Prostate gland (tissue), 2 donors: ENCODE measurements around the gene C6orf141. TPM values are rescaled to one million over a fixed set of nuclear protein-coding genes. Genes with fewer than 3 reads are reported as not detected.

Source experiments
- DNase-seq: peaks from one replicate; pipeline ENCODE4 v3.0.0-alpha.2; 2019; ENCODE audit warnings: low spot score
- H3K27ac ChIP-seq, 2 donors: fragments of 200-600 bp; sonication (generic); 2 replicates each; pipeline ENCODE4 v1.5.1; 2017 to 2019
- H3K27me3 ChIP-seq: fragments of 200-600 bp; sonication (generic); replicated peaks from 2 replicates; pipeline ENCODE4 v1.5.1; 2019; ENCODE audit not compliant: insufficient read depth
- H3K36me3 ChIP-seq, 2 donors: fragments of 200-600 bp; sonication (generic); 1 replicate in 1 of 2; 2 replicates in 1 of 2; pipeline versions ENCODE4 v1.5.1 to v1.8.1; 2017 to 2019
- H3K4me1 ChIP-seq: fragments of 200-600 bp; sonication (generic); replicated peaks from 2 replicates; pipeline ENCODE4 v1.5.1; 2019
- H3K4me3 ChIP-seq, 2 donors: fragments of 200-600 bp; sonication (generic); 2 replicates each; pipeline ENCODE4 v1.5.1; 2017 to 2019
- H3K9me3 ChIP-seq: fragments of 200-600 bp; sonication (generic); 2 replicates; pipeline ENCODE4 v1.5.1; 2017
- POLR2A ChIP-seq: fragments of 450-650 bp; IDR thresholded peaks from one replicate; pipeline ENCODE4 v1.6.1; 2016; ENCODE audit warnings: antibody characterized with exemption, mild to moderate bottlenecking
- POLR2AphosphoS5 ChIP-seq: sonication (generic); formaldehyde crosslinking; IDR thresholded peaks from one replicate; pipeline ENCODE4 v1.6.1; 2017; ENCODE audit warnings: antibody characterized with exemption
- WGBS: methylation state at CpG from one replicate; pipeline ENCODE4 v1.1.5; 2018; 5-methylcytosine and 5-hydroxymethylcytosine counted together
- intact Hi-C: fragments of 100-400 bp; cut with DNase I; formaldehyde crosslinking; loops from one replicate; pipeline ENCODE4 v1.14.2; 2022
- total RNA-seq, 2 donors: library from RNA; depleted of rRNA; stranded (reverse); fragments of >200 nt; gene quantifications; one replicate each; pipeline ENCODE4 v1.1.0, GENCODE V29; 2016
- TF ChIP-seq, protein P1 (sequence below), 4 experiments: fragments of 200-600 bp in 2 of 4; fragments of 450-650 bp in 2 of 4; sonication (generic) in 2 of 4; IDR thresholded peaks; 1 replicate in 3 of 4; 2 replicates in 1 of 4; pipeline ENCODE4 v1.5.1; 2016 to 2019; ENCODE audit warnings: antibody characterized with exemption in 4 of 4, mild to moderate bottlenecking in 2 of 4, moderate library complexity in 2 of 4

Gene C6orf141
- total RNA-seq, 2 donors from 2014 or later = 2.2 to 37.8 TPM

DNA sequence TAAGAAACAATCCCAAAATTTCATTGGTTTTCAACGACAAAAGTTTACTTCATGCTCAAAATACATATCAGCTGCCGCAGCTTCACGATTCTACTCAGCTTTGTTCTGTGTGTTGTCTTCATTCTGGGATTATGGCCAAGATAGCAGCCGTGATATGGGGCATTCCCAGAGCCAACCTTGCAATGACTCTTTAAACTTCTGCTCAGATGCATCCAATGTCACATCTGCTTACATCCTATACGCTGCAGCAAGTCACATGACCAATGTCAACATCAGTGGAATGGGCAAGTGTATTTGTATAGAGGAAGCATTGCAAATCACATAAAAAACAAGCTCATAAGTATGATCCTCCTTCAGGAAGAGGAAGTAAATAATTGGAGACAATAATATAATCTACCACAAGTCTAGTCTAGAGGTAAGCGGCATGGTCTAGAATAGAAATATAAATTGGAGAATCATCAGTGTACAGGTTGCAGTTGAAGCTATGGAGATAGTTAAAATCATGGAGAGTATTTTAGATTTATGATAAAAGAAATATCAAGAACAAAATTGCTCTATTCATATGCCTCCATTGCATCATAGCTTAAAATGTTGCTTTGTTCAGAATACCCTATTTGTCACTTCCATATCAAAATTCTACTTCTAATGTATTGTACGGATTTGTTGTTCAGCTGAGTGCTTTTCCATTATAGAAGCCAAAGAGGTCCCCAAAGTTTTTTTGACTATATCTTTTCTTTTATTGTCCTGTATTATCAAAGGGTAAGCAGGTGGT is 7.2 kb upstream of the C6orf141 start:
- no peak overlapping the region for H3K27ac ChIP-seq
- intact Hi-C loops = no loop called here
- no peaks in the 10 kb centered on the region for H3K36me3 ChIP-seq

DNA sequence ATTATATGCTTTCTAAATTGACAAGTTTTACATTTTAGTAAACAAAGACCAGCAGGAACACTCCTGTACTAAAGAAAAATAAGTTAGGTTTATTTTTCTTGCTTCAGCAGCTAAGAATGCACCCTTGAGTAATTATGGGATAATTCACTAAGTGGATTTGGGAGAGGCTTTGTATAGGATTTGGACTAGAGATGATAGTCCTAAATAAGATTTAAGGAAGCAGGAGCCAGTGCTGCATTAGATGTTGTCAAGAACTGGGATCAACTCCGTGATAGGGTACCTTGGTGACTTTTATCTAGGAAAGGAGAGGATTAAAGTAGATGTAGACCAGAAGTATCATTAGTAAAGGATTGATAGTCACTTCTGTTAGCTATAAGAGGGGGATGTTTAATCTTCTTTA is 4.1 kb upstream of the C6orf141 start:
- Histone ChIP-seq H3K9me3 (no peaks in the 10 kb centered on the region), H3K4me3 (no peak overlapping the region), H3K27ac (no peak overlapping the region), H3K4me1 (peaks cover 1% of the 10 kb centered on the region), H3K27me3 (no peaks in the 10 kb centered on the region), H3K36me3 (no peaks in the 10 kb centered on the region)
- no peak for DNase-seq
- TF ChIP-seq POLR2AphosphoS5 = no peak
- TF ChIP-seq, protein P1, sequence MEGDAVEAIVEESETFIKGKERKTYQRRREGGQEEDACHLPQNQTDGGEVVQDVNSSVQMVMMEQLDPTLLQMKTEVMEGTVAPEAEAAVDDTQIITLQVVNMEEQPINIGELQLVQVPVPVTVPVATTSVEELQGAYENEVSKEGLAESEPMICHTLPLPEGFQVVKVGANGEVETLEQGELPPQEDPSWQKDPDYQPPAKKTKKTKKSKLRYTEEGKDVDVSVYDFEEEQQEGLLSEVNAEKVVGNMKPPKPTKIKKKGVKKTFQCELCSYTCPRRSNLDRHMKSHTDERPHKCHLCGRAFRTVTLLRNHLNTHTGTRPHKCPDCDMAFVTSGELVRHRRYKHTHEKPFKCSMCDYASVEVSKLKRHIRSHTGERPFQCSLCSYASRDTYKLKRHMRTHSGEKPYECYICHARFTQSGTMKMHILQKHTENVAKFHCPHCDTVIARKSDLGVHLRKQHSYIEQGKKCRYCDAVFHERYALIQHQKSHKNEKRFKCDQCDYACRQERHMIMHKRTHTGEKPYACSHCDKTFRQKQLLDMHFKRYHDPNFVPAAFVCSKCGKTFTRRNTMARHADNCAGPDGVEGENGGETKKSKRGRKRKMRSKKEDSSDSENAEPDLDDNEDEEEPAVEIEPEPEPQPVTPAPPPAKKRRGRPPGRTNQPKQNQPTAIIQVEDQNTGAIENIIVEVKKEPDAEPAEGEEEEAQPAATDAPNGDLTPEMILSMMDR (IDR thresholded peaks at IDR 0.05) = no peak
- no peak for TF ChIP-seq POLR2A
- 72% methylated on average over 1 of the region's 1 CpG for WGBS
- intact Hi-C loops = no loop called here

More for the DNA sequence above, 7.2 kb upstream of the C6orf141 start:
- TF ChIP-seq POLR2AphosphoS5 (no peak), POLR2A (no peak)
- no peak for DNase-seq
- Histone ChIP-seq H3K9me3 (no peaks in the 10 kb centered on the region), H3K27me3 (no peaks in the 10 kb centered on the region), H3K4me3 (no peak overlapping the region), H3K4me1 (no peaks in the 10 kb centered on the region)
- WGBS = 46% methylated on average over 7 of the region's 7 CpGs

- WGBS = 85% methylated on average over 5 of the region's 5 CpGs
- Histone ChIP-seq H3K27ac (no peak overlapping the region), H3K4me1 (peaks cover 6% of the 10 kb centered on the region), H3K27me3 (no peaks in the 10 kb centered on the region), H3K4me3 (no peak overlapping the region), H3K36me3 (no peaks in the 10 kb centered on the region), H3K9me3 (no peaks in the 10 kb centered on the region)
- DNase-seq = no peak
- TF ChIP-seq POLR2AphosphoS5 (no peak), POLR2A (no peak)
- TF ChIP-seq, protein P1 (IDR thresholded peaks at IDR 0.05) = no peak
- intact Hi-C loops = no loop called here
Observed at GRCh38 chr6:49548613-49549304, 1.7 kb upstream of the C6orf141 start.

- WGBS = 29% methylated on average over 20 of the region's 20 CpGs
- no peak for DNase-seq
- Histone ChIP-seq H3K27me3 (no peaks in the 10 kb centered on the region), H3K4me3 (peak overlapping the region; percentile 23 to 28), H3K9me3 (no peaks in the 10 kb centered on the region), H3K4me1 (peaks cover 6% of the 10 kb centered on the region), H3K36me3 (no peaks in the 10 kb centered on the region), H3K27ac (no peak overlapping the region)
- intact Hi-C loops = no loop called here
- TF ChIP-seq POLR2A = no peak
- TF ChIP-seq POLR2AphosphoS5 = no peak
- TF ChIP-seq, protein P1 (IDR thresholded peaks at IDR 0.05) = no peak
Observed at GRCh38 chr6:49549691-49550491, 577 bp upstream of the C6orf141 start.
